ENCODE results near the gene CCDC141. TPM values are rescaled to one million over a fixed set of nuclear protein-coding genes. Genes with fewer than 3 reads are reported as not detected.

CCDC141 gene
- total RNA-seq, 3 donors from 2014 or later (not counting 1 experiment from before 2014, with no cell fraction given) = 2.0 to 3.1 (median 2.0) TPM

DNA sequence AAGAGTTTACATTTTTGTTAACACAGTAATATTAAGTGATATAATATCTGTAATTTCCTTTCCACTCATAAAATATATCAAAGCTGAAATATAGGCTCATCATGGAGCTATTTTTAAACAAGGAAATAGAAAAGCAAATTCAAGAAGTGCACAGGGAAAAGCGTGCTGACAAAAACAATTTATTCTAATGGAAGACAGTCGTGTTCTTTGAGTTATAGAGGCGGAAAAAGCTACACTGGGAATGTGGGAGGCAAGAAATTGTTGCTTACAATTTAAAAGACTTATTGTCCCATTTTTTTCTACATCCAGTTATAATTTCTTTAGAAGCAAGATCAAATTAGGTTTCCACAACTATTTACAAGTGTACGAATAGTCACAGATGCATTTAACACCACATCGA, 239.5 kb downstream of the CCDC141 start:
- no peaks in the 10 kb centered on the region for H3K9me3 ChIP-seq (ENCODE audit: control insufficient read depth, insufficient read depth, low read length)
- H3K27ac ChIP-seq (ENCODE audit: low read length) = no peak overlapping the region
- Mint-ChIP-seq H3K4me1 (no peaks in the 10 kb centered on the region), H3K27ac (no peak overlapping the region), H3K27me3 (ENCODE audit: low read depth in 2 of 2) (no peaks in the 10 kb centered on the region), H3K4me3 (no peak overlapping the region), H3K36me3 (no peaks in the 10 kb centered on the region), H3K9me3 (no peaks in the 10 kb centered on the region)
- DNase-seq = no peak
- intact Hi-C loops (cut with micrococcal nuclease) = no loop called here
- ATAC-seq = no peak
- H3K27me3 ChIP-seq (ENCODE audit: control insufficient read depth, insufficient read depth, low read length) = no peaks in the 10 kb centered on the region
- no peak overlapping the region for H3K4me3 ChIP-seq (ENCODE audit: low read length)
- WGBS (ENCODE audit: insufficient coverage) = 96% methylated on average over 2 of the region's 5 CpGs
- no peaks in the 10 kb centered on the region for H3K4me1 ChIP-seq (ENCODE audit: control insufficient read depth, insufficient read depth, low read length)
- TF ChIP-seq, protein P1, sequence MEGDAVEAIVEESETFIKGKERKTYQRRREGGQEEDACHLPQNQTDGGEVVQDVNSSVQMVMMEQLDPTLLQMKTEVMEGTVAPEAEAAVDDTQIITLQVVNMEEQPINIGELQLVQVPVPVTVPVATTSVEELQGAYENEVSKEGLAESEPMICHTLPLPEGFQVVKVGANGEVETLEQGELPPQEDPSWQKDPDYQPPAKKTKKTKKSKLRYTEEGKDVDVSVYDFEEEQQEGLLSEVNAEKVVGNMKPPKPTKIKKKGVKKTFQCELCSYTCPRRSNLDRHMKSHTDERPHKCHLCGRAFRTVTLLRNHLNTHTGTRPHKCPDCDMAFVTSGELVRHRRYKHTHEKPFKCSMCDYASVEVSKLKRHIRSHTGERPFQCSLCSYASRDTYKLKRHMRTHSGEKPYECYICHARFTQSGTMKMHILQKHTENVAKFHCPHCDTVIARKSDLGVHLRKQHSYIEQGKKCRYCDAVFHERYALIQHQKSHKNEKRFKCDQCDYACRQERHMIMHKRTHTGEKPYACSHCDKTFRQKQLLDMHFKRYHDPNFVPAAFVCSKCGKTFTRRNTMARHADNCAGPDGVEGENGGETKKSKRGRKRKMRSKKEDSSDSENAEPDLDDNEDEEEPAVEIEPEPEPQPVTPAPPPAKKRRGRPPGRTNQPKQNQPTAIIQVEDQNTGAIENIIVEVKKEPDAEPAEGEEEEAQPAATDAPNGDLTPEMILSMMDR (IDR thresholded peaks at IDR 0.05) = no peak
- no peaks in the 10 kb centered on the region for H3K36me3 ChIP-seq (ENCODE audit: control insufficient read depth, insufficient read depth, low read length)

DNA sequence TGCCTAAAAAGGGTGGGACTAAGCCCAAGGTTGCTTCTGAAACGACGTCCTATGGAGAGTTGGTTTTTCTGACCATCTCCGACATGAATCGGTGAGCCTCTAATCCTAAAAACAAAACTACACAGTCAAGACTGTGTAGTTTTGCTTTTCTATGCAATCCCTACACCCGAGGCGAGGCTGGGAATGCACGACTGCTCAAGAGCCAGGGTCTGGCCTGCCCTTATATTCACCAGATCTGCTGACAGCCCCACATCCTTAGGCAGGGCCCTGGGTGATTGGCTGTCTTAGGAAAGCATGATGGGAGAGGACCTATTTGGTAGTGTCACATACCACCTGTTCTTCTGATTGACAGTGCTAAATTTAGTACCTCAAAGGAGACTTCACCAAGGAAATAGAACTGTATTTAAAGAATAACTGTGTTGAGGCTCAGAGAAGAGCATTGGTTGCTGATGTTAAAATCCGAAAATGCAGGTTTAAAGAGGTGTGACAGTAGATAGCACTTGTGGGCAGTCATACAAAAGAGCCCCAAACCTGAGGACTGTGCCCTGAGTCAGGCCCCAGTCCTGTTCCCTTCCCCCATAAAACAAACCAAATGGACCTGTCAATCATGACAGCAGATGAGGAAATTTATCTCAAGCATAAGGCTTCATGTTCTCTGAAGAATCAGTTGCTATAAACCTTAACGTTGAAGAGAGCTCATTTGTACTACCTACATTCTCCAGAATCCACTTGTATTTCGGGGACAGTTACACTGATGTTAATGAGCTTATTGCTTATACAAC, 242.5 kb downstream of the CCDC141 start, which contains the start of gene TTN:
Gene TTN (minus strand): TSS at position 197 of the 782 bp plus-strand sequence. CDS start 2,781 bp downstream, outside the sequence.
- Histone ChIP-seq H3K4me1 (ENCODE audit: control insufficient read depth, insufficient read depth, low read length) (no peaks in the 10 kb centered on the region), H3K27me3 (ENCODE audit: control insufficient read depth, insufficient read depth, low read length) (no peaks in the 10 kb centered on the region), H3K4me3 (ENCODE audit: low read length) (no peak within 1 kb of the TSS), H3K9me3 (ENCODE audit: control insufficient read depth, insufficient read depth, low read length) (no peaks in the 10 kb centered on the region), H3K27ac (ENCODE audit: low read length) (no peak within 1 kb of the TSS), H3K36me3 (ENCODE audit: control insufficient read depth, insufficient read depth, low read length) (no peaks in the 10 kb centered on the region)
- Mint-ChIP-seq H3K4me1 (no peaks in the 10 kb centered on the region), H3K27me3 (ENCODE audit: low read depth in 2 of 2) (no peaks in the 10 kb centered on the region), H3K9me3 (no peaks in the 10 kb centered on the region), H3K27ac (no peak within 1 kb of the TSS), H3K4me3 (no peak within 1 kb of the TSS), H3K36me3 (no peaks in the 10 kb centered on the region)
- DNase-seq = no peak
- no peak for ATAC-seq
- WGBS (ENCODE audit: insufficient coverage) = 85% methylated on average over 9 of the region's 10 CpGs
- TF ChIP-seq, protein P1 (IDR thresholded peaks at IDR 0.05) = no peak
- intact Hi-C loops (cut with micrococcal nuclease) = no loop called here

DNA sequence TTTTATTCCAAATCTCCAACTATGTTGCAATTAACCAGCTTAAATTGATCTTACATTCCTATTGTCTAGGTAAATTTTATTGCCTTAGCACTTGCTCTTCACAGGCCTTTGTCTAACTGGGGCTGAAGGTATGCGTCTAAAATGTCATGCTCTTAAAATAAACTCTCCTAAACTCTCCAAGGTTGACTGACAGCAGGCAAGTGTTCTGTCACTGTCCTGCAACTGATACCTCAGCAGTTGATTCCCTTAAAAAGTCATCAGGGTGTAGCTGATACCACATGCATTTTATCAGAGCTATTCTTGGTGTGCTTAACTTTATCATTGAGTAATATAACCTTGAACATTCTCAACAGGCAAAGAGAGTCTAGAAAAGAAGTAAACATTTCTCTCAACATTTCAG, 243.4 kb downstream of the CCDC141 start:
- DNase-seq = no peak
- Mint-ChIP-seq H3K36me3 (no peaks in the 10 kb centered on the region), H3K4me3 (no peak overlapping the region), H3K27ac (no peak overlapping the region), H3K9me3 (no peaks in the 10 kb centered on the region), H3K27me3 (ENCODE audit: low read depth in 2 of 2) (no peaks in the 10 kb centered on the region), H3K4me1 (no peaks in the 10 kb centered on the region)
- Histone ChIP-seq H3K27ac (ENCODE audit: low read length) (no peak overlapping the region), H3K27me3 (ENCODE audit: control insufficient read depth, insufficient read depth, low read length) (no peaks in the 10 kb centered on the region), H3K9me3 (ENCODE audit: control insufficient read depth, insufficient read depth, low read length) (no peaks in the 10 kb centered on the region), H3K36me3 (ENCODE audit: control insufficient read depth, insufficient read depth, low read length) (no peaks in the 10 kb centered on the region), H3K4me3 (ENCODE audit: low read length) (no peak overlapping the region), H3K4me1 (ENCODE audit: control insufficient read depth, insufficient read depth, low read length) (no peaks in the 10 kb centered on the region)
- 88% methylated on average over 1 of the region's 1 CpG for WGBS (ENCODE audit: insufficient coverage)
- intact Hi-C loops (cut with micrococcal nuclease) = no loop called here
- no peak for ATAC-seq
- TF ChIP-seq, protein P1 (IDR thresholded peaks at IDR 0.05) = no peak

DNA sequence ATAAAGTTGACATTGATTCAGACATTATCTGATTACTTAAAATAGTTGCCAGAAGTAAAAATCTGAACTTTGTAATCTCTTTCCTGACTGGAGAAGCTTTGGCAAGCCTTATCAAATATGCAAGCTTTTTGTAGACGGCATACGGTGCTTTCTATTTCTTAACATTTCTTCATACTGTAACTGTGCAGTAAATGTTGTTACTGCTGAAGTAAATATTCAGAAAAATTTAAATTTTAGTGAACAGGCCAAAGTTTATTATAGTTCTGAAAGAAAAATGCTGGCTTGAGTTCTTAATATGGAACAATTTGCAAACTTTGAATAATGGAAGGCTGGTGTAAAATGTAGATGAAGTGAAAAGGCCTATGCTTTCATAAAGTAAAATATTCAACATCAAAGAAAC, 244.5 kb downstream of the CCDC141 start:
- no peaks in the 10 kb centered on the region for H3K36me3 ChIP-seq (ENCODE audit: control insufficient read depth, insufficient read depth, low read length)
- ATAC-seq (no peak), DNase-seq (no peak)
- Mint-ChIP-seq H3K27me3 (ENCODE audit: low read depth in 2 of 2) (no peaks in the 10 kb centered on the region), H3K36me3 (no peaks in the 10 kb centered on the region), H3K4me1 (no peaks in the 10 kb centered on the region), H3K9me3 (no peaks in the 10 kb centered on the region), H3K4me3 (no peak overlapping the region), H3K27ac (no peak overlapping the region)
- no peak overlapping the region for H3K4me3 ChIP-seq (ENCODE audit: low read length)
- TF ChIP-seq, protein P1 (IDR thresholded peaks at IDR 0.05) = no peak
- WGBS (ENCODE audit: insufficient coverage) = 100% methylated on average over 2 of the region's 2 CpGs
- H3K4me1 ChIP-seq (ENCODE audit: control insufficient read depth, insufficient read depth, low read length) = no peaks in the 10 kb centered on the region
- no peak overlapping the region for H3K27ac ChIP-seq (ENCODE audit: low read length)
- no peaks in the 10 kb centered on the region for H3K27me3 ChIP-seq (ENCODE audit: control insufficient read depth, insufficient read depth, low read length)
- H3K9me3 ChIP-seq (ENCODE audit: control insufficient read depth, insufficient read depth, low read length) = no peaks in the 10 kb centered on the region
- intact Hi-C loops (cut with micrococcal nuclease) = no loop called here

All from natural killer cell (primary cell).